ENCODE data around the gene RABIF. TPM values are rescaled to one million over a fixed set of nuclear protein-coding genes. Genes with fewer than 3 reads are reported as not detected.
A peak's percentile ranks its signal among the peaks of the same experiment; 100 is the strongest.
"Not testable (repeated sequence)": the region's sequence is repeated elsewhere in the genome, so short reads cannot be mapped to it uniquely, and the experiment has no call there.

The RABIF gene
- total RNA-seq, 1 donor from 2014 or later = 15.5 TPM

- Mint-ChIP-seq H3K27ac (no peak overlapping the region), H3K9me3 (no peaks in the 10 kb centered on the region), H3K4me1 (ENCODE audit: low read depth) (peaks cover 4% of the 10 kb centered on the region), H3K36me3 (ENCODE audit: low read depth) (no peaks in the 10 kb centered on the region), H3K4me3 (ENCODE audit: low read depth) (no peak overlapping the region), H3K27me3 (ENCODE audit: low read depth) (peaks cover 3% of the 10 kb centered on the region)
- intact Hi-C loops (cut with micrococcal nuclease) = no loop called here
- DNase-seq (ENCODE audit: low spot score) = no peak
Measured at GRCh38 chr1:202843081-202843480, 45.9 kb downstream of the RABIF start.

DNA sequence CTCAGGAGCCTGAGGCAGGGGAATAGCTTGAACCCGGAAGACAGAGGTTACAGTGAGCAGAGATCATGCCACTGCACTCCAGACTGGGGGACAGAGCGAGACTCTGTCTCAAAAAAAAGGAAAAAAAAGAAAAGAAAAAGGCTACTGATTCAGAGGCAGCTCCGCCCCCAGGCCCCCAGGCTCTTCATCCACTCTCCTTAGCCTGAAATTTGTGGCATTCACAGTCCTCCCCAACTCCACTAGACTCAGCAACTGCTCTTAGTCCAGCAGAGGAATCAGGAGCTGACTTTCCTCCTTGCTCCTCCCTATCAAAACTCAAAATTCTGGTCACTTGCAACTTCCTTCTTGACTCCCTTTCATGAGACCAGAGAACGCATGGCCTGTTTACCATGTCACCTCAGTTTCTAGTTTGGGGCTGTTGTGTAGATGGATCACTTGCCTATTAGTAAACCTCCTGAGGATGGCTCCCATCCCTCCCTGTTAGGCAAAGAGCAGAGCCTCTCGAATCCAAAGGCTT lies 51.1 kb downstream of the RABIF start:
- Mint-ChIP-seq H3K4me1 (ENCODE audit: low read depth) (peaks cover 42% of the 10 kb centered on the region), H3K27ac (no peak overlapping the region), H3K9me3 (no peaks in the 10 kb centered on the region), H3K36me3 (ENCODE audit: low read depth) (no peaks in the 10 kb centered on the region), H3K4me3 (ENCODE audit: low read depth) (no peak overlapping the region), H3K27me3 (ENCODE audit: low read depth) (no peaks in the 10 kb centered on the region)
- intact Hi-C loops (cut with micrococcal nuclease) = no loop called here
- no peak for DNase-seq (ENCODE audit: low spot score)

- H3K4me1 Mint-ChIP-seq (ENCODE audit: low read depth) = peaks cover 42% of the 10 kb centered on the region
- no peaks in the 10 kb centered on the region for H3K36me3 Mint-ChIP-seq (ENCODE audit: low read depth)
- H3K27ac Mint-ChIP-seq = no peak overlapping the region
- no peaks in the 10 kb centered on the region for H3K9me3 Mint-ChIP-seq
- intact Hi-C loops (cut with micrococcal nuclease) = no loop called here
- H3K27me3 Mint-ChIP-seq (ENCODE audit: low read depth) = no peaks in the 10 kb centered on the region
- no peak overlapping the region for H3K4me3 Mint-ChIP-seq (ENCODE audit: low read depth)
- no peak for DNase-seq (ENCODE audit: low spot score)
Measured at GRCh38 chr1:202836623-202837403, 52.1 kb downstream of the RABIF start.

- H3K4me1 Mint-ChIP-seq (ENCODE audit: low read depth) = peaks cover 42% of the 10 kb centered on the region
- H3K27me3 Mint-ChIP-seq (ENCODE audit: low read depth) = no peaks in the 10 kb centered on the region
- H3K9me3 Mint-ChIP-seq = no peaks in the 10 kb centered on the region
- H3K4me3 Mint-ChIP-seq (ENCODE audit: low read depth) = peak overlapping the region; percentile 45
- intact Hi-C loops (cut with micrococcal nuclease) = loop anchor here (2.0 kb wide), 1 partner anchor 29 kb away; no protein-coding TSS in a partner anchor
- DNase-seq (ENCODE audit: low spot score) = peak; percentile 14
- H3K27ac Mint-ChIP-seq = peak overlapping the region; percentile 28
- no peaks in the 10 kb centered on the region for H3K36me3 Mint-ChIP-seq (ENCODE audit: low read depth)
Measured at GRCh38 chr1:202835548-202836072, 53.3 kb downstream of the RABIF start.

- intact Hi-C loops (cut with micrococcal nuclease) = loop anchor here (2.0 kb wide), 1 partner anchor 28 kb away; no protein-coding TSS in a partner anchor
- H3K4me3 Mint-ChIP-seq (ENCODE audit: low read depth) = peak overlapping the region; percentile 45
- no peaks in the 10 kb centered on the region for H3K9me3 Mint-ChIP-seq
- H3K36me3 Mint-ChIP-seq (ENCODE audit: low read depth) = no peaks in the 10 kb centered on the region
- peak overlapping the region; percentile 28 for H3K27ac Mint-ChIP-seq
- no peak for DNase-seq (ENCODE audit: low spot score)
- H3K27me3 Mint-ChIP-seq (ENCODE audit: low read depth) = no peaks in the 10 kb centered on the region
- H3K4me1 Mint-ChIP-seq (ENCODE audit: low read depth) = peaks cover 42% of the 10 kb centered on the region
Measured at GRCh38 chr1:202834771-202835547, 54.0 kb downstream of the RABIF start.

- H3K4me3 Mint-ChIP-seq (ENCODE audit: low read depth) = no peak overlapping the region
- peaks cover 5% of the 10 kb centered on the region for H3K27me3 Mint-ChIP-seq (ENCODE audit: low read depth)
- no peak for DNase-seq (ENCODE audit: low spot score)
- H3K4me1 Mint-ChIP-seq (ENCODE audit: low read depth) = peaks cover 32% of the 10 kb centered on the region
- no peaks in the 10 kb centered on the region for H3K36me3 Mint-ChIP-seq (ENCODE audit: low read depth)
- no peaks in the 10 kb centered on the region for H3K9me3 Mint-ChIP-seq
- no peak overlapping the region for H3K27ac Mint-ChIP-seq
- intact Hi-C loops (cut with micrococcal nuclease) = no loop called here
Measured at GRCh38 chr1:202831906-202832305, 57.0 kb downstream of the RABIF start.

DNA sequence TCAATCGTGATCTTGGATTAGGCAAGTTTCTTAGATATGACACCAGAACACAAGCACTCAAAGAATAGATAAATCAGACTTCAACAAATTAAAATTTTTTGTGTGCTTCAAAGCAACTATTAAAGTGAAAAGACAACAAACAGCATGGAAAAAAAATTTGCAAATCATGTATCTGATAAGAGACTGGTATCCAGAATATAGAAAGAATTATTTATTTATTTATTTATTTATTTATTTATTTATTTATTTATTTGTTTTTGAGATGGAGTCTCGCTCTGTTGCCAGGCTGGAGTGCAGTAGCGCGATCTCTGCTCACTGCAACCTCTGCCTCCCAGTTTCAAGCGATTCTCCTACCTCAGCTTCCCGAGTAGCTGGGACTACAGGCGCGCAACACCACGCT lies 59.7 kb downstream of the RABIF start:
- H3K9me3 Mint-ChIP-seq; H3K4me3 Mint-ChIP-seq (ENCODE audit: low read depth); H3K36me3 Mint-ChIP-seq (ENCODE audit: low read depth); intact Hi-C loops (cut with micrococcal nuclease); H3K4me1 Mint-ChIP-seq (ENCODE audit: low read depth); DNase-seq (ENCODE audit: low spot score); H3K27ac Mint-ChIP-seq: not testable (repeated sequence)
- peaks cover 20% of the 10 kb centered on the region for H3K27me3 Mint-ChIP-seq (ENCODE audit: low read depth)

Other genes starting within 250 kb of the RABIF start
- not detected in 2 replicates for gene SYT2, start 178.7 kb downstream of the RABIF start, total RNA-seq
- 78.7 and 84.6 TPM in 2 replicates for gene KDM5B, start 80.7 kb downstream of the RABIF start, total RNA-seq
- gene PCAT6, start 78.2 kb downstream of the RABIF start, total RNA-seq = 1.6 TPM in 2 replicates
- 27.7 and 29.2 TPM in 2 replicates for gene KLHL12, start 38.1 kb upstream of the RABIF start, total RNA-seq
- gene ADIPOR1, start 69.2 kb upstream of the RABIF start, total RNA-seq = 79.1 and 79.2 TPM in 2 replicates
- gene CYB5R1, start 78.1 kb upstream of the RABIF start, total RNA-seq = 19.0 and 20.0 TPM in 2 replicates
- 74.7 and 75.8 TPM in 2 replicates for gene TMEM183A, start 118.2 kb upstream of the RABIF start, total RNA-seq
- gene PPFIA4, start 137.3 kb upstream of the RABIF start, total RNA-seq = 33.4 and 35.1 TPM in 2 replicates
- gene MYOG, start 196.9 kb upstream of the RABIF start, total RNA-seq = not detected in 2 replicates
- gene ADORA1, start 238.6 kb upstream of the RABIF start, total RNA-seq = not detected in 2 replicates

Measured in activated T-helper 2 cell treated with anti-CD3 and anti-CD28 coated beads, Interferon-gamma antibody, Interleukin-2, Interleukin-4, amounts not matched to agents 10 μg/mL and 5 μg/mL and 100 μg/mL, durations not matched to agents 14 hours and 24 hours and 36 hours (primary cell).